C4-2B (cell line): ENCODE results near the gene ITSN1.

ENCODE experiments used
- H3K27ac ChIP-seq: fragments of 450-650 bp; 2 replicates; pipeline ENCODE4 v1.5.1; 2017
- CTCF ChIP-seq: fragments of 450-650 bp; conservative IDR thresholded peaks from 2 replicates; pipeline ENCODE4 v1.5.1; 2017; ENCODE audit warnings: mild to moderate bottlenecking
- ZFX ChIP-seq: fragments of 450-650 bp; IDR thresholded peaks from 2 replicates; pipeline ENCODE4 v1.6.1; 2017

ITSN1 gene

DNA sequence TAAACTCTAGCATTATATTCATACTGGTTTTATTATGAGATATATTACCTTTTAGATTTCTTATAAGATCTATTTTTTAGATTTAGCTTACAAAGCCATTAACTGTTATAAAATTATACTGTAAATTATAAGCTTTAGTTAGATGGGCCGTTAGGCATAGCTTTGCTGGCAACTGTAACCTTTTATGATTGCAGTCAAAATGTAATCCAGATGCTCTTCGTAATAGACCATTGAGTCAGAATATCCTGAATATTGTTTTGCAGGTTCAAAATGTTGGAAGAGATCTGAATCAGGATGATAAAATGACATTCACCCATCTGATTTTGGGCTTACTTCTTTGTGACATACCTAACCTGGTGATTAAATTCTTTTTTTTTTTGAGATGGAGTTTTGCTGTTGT, 20.9 kb downstream of the ITSN1 start:
- no peak overlapping the region for H3K27ac ChIP-seq

GRCh38 chr21:33664135-33664534, 21.8 kb downstream of the ITSN1 start:
- TF ChIP-seq ZFX, result no peak
- no peak for TF ChIP-seq CTCF
- no peak overlapping the region for H3K27ac ChIP-seq

More for the DNA sequence above, 20.9 kb downstream of the ITSN1 start:
- TF ChIP-seq CTCF (no peak), ZFX (no peak)

DNA sequence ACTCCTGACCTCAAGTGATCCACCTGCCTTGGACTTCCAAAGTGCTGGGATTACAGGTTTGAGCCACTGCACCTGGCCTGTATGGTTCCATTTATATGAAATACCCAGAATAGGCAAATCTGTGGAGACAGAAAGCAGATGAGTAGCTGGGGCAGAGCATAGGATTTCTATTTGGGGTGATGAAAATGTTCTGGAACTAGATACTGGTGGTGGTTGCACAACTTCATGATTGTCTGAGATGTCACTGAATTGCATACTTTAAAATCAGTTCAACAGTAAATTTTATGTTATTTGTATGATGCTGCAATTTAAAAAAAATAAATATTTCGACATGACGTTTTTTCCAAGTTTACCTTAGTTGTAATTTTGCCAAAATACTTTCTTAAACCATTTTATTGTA, 23.9 kb downstream of the ITSN1 start:
- no peak overlapping the region for H3K27ac ChIP-seq
- TF ChIP-seq CTCF (no peak), ZFX (no peak)

DNA sequence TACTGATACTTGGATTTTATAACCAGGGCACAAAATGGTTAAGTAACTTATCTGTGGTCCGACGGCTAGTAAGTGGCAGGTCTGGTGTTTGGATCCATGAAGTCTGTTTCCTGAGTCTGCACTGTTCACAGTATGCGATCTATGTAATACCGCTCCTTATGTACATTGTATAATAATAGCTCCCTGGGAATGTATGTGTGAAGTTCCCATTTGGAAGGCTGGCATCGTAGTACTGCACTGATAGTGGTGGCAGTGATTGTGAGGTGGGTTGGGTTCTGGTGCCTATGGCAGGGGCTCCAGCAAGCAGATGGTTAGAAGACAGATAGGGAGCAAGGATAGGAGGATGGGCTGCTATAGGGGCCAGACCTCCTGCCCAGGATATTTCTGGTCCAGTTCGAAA, 25.3 kb downstream of the ITSN1 start:
- H3K27ac ChIP-seq, result no peak overlapping the region
- TF ChIP-seq ZFX (no peak), CTCF (no peak)

- no peak for TF ChIP-seq ZFX
- TF ChIP-seq CTCF, result no peak
- no peak overlapping the region for H3K27ac ChIP-seq
Observed at GRCh38 chr21:33668180-33668579, 25.9 kb downstream of the ITSN1 start.

GRCh38 chr21:33668620-33669019, 26.3 kb downstream of the ITSN1 start:
- TF ChIP-seq ZFX (no peak), CTCF (no peak)

GRCh38 chr21:33670076-33670978, 28.0 kb downstream of the ITSN1 start:
- TF ChIP-seq CTCF, result no peak
- H3K27ac ChIP-seq, result no peak overlapping the region

More at GRCh38 chr21:33668620-33669019, 26.3 kb downstream of the ITSN1 start:
- no peak overlapping the region for H3K27ac ChIP-seq
